IPS DF 6.9 (cell line): ENCODE data around the gene TBKBP1.
A peak's percentile ranks its signal among the peaks of the same experiment; 100 is the strongest.

ENCODE experiments used
- DNase-seq: peaks from one replicate; pipeline ENCODE4 v3.0.0-alpha.2; 2013; ENCODE audit warnings: low read depth, low spot score
- H3K27ac ChIP-seq: one replicate; pipeline ENCODE4 v1.5.1; 2013; ENCODE audit warnings: low read length, control low read depth
- H3K27me3 ChIP-seq: 2 replicates; pipeline ENCODE4 v1.6.1; 2013; ENCODE audit warnings: mild to moderate bottlenecking, low read length; ENCODE audit not compliant: control insufficient read depth, insufficient read depth
- H3K36me3 ChIP-seq: 2 replicates; pipeline ENCODE4 v1.6.1; 2013; ENCODE audit warnings: low read length; ENCODE audit not compliant: control insufficient read depth, insufficient read depth
- H3K4me1 ChIP-seq: 2 replicates; pipeline ENCODE4 v1.6.1; 2013; ENCODE audit warnings: low read length; ENCODE audit not compliant: control insufficient read depth, insufficient read depth
- H3K4me3 ChIP-seq: 2 replicates; pipeline ENCODE4 v1.5.1; 2013; ENCODE audit warnings: mild to moderate bottlenecking, low read length
- H3K9me3 ChIP-seq: 2 replicates; pipeline ENCODE4 v1.6.1; 2013; ENCODE audit warnings: low read length, inconsistent platforms; ENCODE audit not compliant: control insufficient read depth, insufficient read depth
- WGBS: extraction: QIAGEN DNeasy Blood & Tissue Kit; methylation state at CpG from one replicate; pipeline ENCODE4 v1.1.7; 2013; ENCODE audit warnings: mixed read lengths, missing lambda C conversion rate; ENCODE audit not compliant: insufficient read length, insufficient coverage; 5-methylcytosine and 5-hydroxymethylcytosine counted together

TBKBP1 gene

DNA sequence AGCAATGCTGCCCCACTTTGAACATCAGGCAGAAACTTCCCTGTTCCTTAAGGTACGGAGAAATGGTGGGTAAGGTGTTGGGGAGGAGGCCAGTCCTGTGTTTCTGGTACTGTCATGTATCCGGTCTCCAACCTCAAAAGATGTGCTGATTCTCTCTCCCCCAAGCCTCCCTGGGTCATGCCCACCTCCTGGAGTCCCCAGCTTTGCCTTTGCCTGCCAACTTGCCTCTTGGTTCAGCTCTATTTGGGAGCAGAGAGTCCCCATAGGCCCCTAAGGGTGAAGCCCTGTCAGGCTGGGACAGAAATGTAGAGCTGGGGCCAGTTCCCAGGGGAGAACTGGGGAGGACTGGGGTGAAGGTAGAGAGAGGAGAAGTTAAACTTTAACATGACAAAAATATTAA, 37.4 kb downstream of the TBKBP1 start:
- no CpG with 5 or more reads among the region's 2 CpGs for WGBS
- no peak overlapping the region for H3K4me3 ChIP-seq
- H3K27me3 ChIP-seq, result peaks cover 33% of the 10 kb centered on the region
- no peaks in the 10 kb centered on the region for H3K9me3 ChIP-seq
- 0 out of 2 replicates have a peak, but pooled peaks cover 2% of the 10 kb centered on the region for H3K4me1 ChIP-seq
- DNase-seq, result no peak
- no peaks in the 10 kb centered on the region for H3K36me3 ChIP-seq
- no peak overlapping the region for H3K27ac ChIP-seq

DNA sequence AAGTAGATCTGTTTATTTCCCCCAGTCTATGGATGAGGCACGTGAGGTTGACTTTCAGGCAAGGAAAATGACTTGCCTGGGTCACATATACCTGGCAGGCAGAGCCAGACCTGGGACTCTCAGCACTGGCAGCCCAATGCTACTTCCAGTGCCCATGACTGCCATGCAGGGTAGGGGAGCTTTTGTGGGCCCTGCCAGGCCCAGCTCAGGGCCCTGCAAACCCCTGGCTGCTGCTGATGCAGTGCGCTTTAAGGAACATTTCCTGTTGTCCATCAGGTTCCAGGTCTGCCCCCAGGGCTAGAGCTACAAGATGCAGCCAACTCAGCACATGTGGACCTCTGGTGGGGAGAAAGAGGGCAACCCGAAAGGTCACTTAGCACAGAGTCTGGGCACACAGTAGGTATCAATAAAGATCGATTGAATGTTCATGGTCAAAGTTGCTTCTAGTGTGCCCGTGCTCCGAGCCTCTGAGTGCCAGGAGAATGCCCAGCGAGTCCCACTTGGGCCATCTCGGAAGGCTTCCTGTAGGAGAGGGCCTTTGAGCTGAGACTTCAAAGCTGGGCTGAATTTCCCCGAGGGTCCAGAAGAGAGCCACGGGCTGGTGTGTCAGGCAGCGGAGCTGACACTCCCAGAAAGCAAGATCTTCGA, 38.6 kb downstream of the TBKBP1 start:
- DNase-seq, result no peak
- WGBS, result no CpG with 5 or more reads among the region's 12 CpGs
- Histone ChIP-seq H3K4me1 (0 out of 2 replicates have a peak, but pooled peaks cover 2% of the 10 kb centered on the region), H3K27me3 (peaks cover 33% of the 10 kb centered on the region), H3K4me3 (peak overlapping the region; percentile 26; the same call in 1 of the 2 replicates), H3K36me3 (no peaks in the 10 kb centered on the region), H3K27ac (no peak overlapping the region), H3K9me3 (no peaks in the 10 kb centered on the region)

DNA sequence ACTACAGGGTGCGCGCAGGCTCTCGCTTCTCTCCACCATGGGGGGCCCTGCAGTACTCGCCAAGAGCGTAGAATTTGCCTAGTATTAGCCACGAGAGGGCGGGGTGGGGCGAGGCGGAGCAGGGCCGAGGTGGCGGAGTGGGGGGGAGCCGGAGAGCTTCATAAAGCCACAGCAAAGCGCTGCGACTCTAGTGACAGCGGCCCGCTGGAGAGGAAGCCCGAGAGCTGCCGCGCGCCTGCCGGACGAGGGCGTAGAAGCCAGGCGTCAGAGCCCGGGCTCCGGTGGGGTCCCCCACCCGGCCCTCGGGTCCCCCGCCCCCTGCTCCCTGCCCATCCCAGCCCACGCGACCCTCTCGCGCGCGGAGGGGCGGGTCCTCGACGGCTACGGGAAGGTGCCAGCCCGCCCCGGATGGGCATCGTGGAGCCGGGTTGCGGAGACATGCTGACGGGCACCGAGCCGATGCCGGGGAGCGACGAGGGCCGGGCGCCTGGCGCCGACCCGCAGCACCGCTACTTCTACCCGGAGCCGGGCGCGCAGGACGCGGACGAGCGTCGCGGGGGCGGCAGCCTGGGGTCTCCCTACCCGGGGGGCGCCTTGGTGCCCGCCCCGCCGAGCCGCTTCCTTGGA, 39.2 kb downstream of the TBKBP1 start, which contains the start of gene TBX21:
TSS of gene TBX21 (plus strand) at position 190 of the 627 bp plus-strand sequence. CDS start at position 409, 219 bp downstream.
- WGBS, result no CpG with 5 or more reads among the region's 73 CpGs

DNA sequence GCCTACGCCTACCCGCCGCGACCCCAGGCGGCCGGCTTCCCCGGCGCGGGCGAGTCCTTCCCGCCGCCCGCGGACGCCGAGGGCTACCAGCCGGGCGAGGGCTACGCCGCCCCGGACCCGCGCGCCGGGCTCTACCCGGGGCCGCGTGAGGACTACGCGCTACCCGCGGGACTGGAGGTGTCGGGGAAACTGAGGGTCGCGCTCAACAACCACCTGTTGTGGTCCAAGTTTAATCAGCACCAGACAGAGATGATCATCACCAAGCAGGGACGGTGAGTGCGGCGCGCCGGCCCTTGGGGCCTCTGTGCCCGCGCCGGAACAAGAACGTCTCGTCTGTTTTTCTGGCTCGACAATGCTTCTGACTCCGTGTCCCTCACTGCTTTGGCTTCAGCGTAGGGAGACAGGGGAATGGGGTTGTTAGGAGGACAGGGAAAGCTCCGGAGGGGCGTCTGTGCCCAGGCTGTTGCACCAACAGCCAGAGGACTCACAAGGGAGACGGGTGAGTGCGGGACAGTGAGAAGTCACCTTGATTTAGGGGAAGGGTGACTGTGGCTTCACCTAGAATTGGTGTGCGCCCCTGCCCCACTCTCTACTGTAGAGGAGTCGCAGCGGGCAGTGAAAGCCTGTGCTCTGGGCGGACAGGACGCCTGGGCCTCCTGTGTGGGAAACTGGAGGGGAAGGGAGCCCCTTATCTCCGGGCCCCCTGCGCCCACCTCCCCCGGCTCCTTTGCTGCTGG, 39.9 kb downstream of the TBKBP1 start:
- H3K4me3 ChIP-seq, result peak overlapping the region; percentile 26; the same call in 1 of the 2 replicates
- DNase-seq, result no peak
- no peaks in the 10 kb centered on the region for H3K9me3 ChIP-seq
- H3K36me3 ChIP-seq, result no peaks in the 10 kb centered on the region
- no peak overlapping the region for H3K27ac ChIP-seq
- WGBS, result no CpG with 5 or more reads among the region's 60 CpGs
- H3K27me3 ChIP-seq, result peaks cover 33% of the 10 kb centered on the region
- 0 out of 2 replicates have a peak, but pooled peaks cover 2% of the 10 kb centered on the region for H3K4me1 ChIP-seq

More for the DNA sequence above, 39.2 kb downstream of the TBKBP1 start, which contains the start of gene TBX21:
- H3K4me1 ChIP-seq, result 0 out of 2 replicates have a peak, but pooled peaks cover 2% of the 10 kb centered on the region
- peaks cover 33% of the 10 kb centered on the region for H3K27me3 ChIP-seq
- no peak for DNase-seq
- H3K4me3 ChIP-seq, result peak within 1 kb of the TSS; percentile 26; the same call in 1 of the 2 replicates
- no peaks in the 10 kb centered on the region for H3K36me3 ChIP-seq
- H3K9me3 ChIP-seq, result no peaks in the 10 kb centered on the region
- no peak within 1 kb of the TSS for H3K27ac ChIP-seq

DNA sequence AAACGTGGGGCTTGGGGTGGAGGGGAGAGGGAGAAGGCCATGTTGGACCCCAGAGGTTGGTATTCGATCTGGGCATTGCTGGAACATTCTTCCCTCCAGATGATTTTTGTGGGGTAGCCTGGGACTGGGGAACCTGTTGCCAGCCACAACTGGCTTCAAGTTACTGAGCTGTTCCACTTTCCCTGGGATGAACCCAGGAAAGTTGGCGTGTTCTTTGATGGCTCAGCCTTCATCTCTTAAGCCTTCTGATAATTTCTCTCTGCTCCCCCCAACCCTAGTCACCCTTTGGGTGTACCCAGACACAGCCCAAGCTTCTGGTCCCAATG, 41.1 kb downstream of the TBKBP1 start:
- no peak for DNase-seq
- Histone ChIP-seq H3K9me3 (no peaks in the 10 kb centered on the region), H3K36me3 (no peaks in the 10 kb centered on the region), H3K27ac (no peak overlapping the region), H3K4me1 (0 out of 2 replicates have a peak, but pooled peaks cover 2% of the 10 kb centered on the region), H3K4me3 (no peak overlapping the region), H3K27me3 (peaks cover 33% of the 10 kb centered on the region)
- no CpG with 5 or more reads among the region's 3 CpGs for WGBS

DNA sequence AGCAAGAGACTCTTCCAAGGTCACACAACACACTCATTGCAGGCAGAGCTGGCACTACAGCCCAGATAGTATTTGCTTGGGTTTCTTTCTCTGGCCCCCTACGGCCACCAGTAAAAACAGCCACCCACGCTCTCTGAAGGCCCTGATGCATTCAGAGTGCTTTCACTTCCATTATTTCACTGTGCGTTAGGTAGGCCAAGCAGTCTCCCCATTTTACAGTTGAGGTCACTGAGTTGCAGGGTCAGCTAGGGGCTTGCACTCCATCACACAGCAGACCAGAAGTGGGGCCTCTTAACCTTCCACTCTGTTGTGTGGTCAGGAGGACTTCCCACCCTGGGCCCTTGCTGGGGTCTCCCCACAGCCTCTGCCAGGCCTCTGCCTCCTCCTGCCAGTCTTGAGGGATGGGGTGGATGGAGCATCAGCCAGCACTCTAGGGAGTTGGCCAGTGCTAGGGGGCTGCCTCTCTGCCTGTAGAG, 41.6 kb downstream of the TBKBP1 start:
- WGBS, result no CpG with 5 or more reads among the region's 3 CpGs
- peaks cover 33% of the 10 kb centered on the region for H3K27me3 ChIP-seq

DNA sequence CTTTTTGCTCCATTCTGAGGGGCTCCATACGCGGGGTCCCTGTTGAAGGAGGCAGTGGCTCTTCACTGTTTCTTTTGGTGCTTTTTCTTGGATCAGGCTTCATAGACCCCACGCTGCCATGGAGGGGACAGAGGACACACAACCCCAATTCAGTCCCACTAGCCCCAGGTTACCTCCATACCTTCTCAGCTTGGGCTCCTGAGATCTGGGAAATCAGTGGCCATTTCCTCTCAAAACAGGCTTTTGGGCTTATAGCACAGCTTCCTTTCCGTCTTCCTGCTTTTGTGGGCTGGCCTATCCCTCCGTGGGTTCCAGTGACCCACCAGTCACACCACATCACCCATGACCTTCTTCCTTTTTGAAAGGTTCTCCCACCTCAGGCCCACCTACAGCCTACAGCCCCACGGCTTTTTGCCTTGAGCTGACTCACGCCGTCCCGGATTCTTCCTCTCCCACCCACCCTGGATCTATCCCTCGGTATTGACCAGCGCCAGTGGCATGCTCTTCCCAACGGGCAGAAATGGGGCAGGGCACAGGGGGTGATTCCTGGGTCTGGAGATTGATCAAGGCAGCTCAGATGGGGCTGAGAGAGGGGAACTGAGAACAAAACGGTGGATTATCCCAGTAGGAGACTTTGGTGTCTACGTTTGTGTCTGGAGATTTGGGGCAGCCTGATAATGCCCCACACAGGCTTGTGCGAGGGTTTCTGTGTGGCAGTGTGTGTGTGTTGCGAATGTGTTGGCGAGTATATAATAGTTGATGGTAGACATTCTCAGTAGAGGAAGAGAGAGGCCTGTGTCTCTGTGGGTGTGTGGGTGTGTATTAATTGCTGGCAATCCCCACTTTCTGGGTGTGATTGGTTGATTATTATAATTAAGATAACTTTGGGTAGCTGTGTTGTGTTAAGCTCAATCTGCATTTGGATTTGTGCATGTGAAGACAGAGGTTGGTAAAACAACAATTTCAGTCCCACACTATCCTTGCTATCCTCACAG, 42.8 kb downstream of the TBKBP1 start:
- Histone ChIP-seq H3K9me3 (no peaks in the 10 kb centered on the region), H3K4me3 (no peak overlapping the region), H3K27ac (no peak overlapping the region), H3K27me3 (peaks cover 30% of the 10 kb centered on the region), H3K36me3 (no peaks in the 10 kb centered on the region), H3K4me1 (0 out of 2 replicates have a peak, but pooled peaks cover 2% of the 10 kb centered on the region)
- DNase-seq, result no peak
- 100% methylated on average over 2 of the region's 17 CpGs for WGBS

More for the DNA sequence above, 41.6 kb downstream of the TBKBP1 start:
- Histone ChIP-seq H3K4me1 (0 out of 2 replicates have a peak, but pooled peaks cover 2% of the 10 kb centered on the region), H3K27ac (no peak overlapping the region), H3K36me3 (no peaks in the 10 kb centered on the region), H3K4me3 (no peak overlapping the region), H3K9me3 (no peaks in the 10 kb centered on the region)
- no peak for DNase-seq

DNA sequence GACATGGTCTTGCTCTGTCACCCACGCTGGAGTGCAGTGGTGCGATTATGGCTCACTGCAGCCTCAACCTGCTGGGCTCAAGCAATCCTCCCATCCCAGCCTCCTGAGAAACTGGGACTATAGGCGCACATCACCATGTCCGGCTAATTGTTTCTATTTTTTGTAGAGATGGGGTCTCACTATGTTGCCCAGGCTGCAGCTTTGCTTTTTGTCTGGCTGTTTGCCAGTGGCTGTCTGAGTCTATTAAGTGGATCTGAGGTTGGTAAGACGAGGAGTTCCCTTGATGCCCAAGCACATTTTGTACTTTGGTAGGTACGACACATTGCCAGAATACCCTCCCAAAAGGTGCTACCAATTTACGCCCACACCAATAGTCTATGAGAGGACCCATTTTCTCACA, 44.2 kb downstream of the TBKBP1 start:
- peaks cover 3% of the 10 kb centered on the region; the same call in 1 of the 2 replicates for H3K4me1 ChIP-seq
- H3K27me3 ChIP-seq, result peaks cover 20% of the 10 kb centered on the region
- WGBS, result no CpG with 5 or more reads among the region's 7 CpGs
- no peak overlapping the region for H3K27ac ChIP-seq
- no peak overlapping the region for H3K4me3 ChIP-seq
- H3K36me3 ChIP-seq, result no peaks in the 10 kb centered on the region
- no peaks in the 10 kb centered on the region for H3K9me3 ChIP-seq
- no peak for DNase-seq

DNA sequence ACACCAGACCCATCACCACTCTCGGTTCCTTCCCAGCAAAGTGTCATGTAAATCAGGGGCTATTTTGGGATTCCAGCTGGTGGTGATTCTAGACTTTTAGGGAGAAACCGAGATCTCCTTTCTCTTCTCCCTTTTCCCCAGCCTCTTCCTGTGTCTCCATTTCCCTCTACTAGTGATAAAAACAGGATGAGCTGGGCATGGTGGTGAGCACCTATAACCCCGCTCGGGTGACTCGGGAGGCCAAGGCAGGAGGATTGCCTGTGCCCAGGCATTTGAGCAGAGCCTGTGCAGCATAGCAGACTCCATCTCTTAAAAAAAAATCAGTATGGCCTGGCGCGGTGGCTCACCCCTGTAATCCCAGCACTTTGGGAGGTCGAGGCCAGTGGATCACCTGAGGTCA, 45.2 kb downstream of the TBKBP1 start:
- H3K4me3 ChIP-seq, result no peak overlapping the region
- no CpG with 5 or more reads among the region's 8 CpGs for WGBS
- DNase-seq, result no peak
- no peak overlapping the region for H3K27ac ChIP-seq
- H3K27me3 ChIP-seq, result peaks cover 14% of the 10 kb centered on the region
- no peaks in the 10 kb centered on the region for H3K9me3 ChIP-seq
- peaks cover 2% of the 10 kb centered on the region; the same call in 1 of the 2 replicates for H3K4me1 ChIP-seq
- H3K36me3 ChIP-seq, result no peaks in the 10 kb centered on the region
